NCI-H1694 (cell line): ENCODE measurements around the gene ATE1.
"Not testable (repeated sequence)": the region's sequence is repeated elsewhere in the genome, so short reads cannot be mapped to it uniquely, and the experiment has no call there.

Experiments used
- DNase-seq: peaks from one replicate; lab custom pipeline; 2025; lab: John Stamatoyannopoulos, UW

The ATE1 gene

DNA sequence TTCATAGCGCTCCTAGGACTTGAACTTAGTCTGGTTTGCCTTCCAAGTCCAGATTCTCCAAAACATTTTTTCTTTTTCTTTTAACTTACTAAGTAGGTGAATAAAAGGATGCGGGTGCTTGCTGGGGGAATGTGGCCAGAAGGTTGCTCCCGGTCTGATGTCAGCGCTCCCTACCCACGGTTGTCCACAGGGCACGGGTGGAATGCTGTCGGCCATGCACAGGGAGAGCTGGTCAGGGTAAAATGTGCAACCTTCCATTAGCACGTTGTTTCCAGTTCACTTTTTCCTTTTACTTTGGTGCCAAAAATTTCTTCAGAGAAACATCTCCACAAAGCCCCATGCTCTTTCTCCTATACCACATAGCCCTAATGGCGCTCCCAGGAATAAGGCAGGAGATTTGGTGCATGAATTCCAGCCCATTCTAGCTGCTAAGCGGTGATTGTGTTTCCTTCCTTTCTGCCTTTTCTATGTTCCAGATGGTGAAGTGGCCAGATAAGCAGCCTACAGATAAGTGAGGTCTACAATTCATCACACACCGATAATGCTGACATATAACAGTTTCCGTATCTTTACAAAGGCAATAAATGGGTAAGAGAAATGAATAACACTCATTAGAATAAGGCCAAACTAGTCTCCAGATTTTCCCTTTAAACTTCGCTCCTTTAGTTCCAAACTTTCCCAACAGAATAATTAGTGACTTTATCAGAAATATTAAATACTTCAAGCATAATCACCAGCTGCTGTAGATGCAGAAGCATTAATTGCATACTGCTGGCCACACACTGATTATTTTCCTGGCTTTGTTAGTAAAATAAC lies 191.3 kb downstream of the ATE1 start:
- no peak for DNase-seq

GRCh38 chr10:121735263-121735662 lies 192.6 kb downstream of the ATE1 start:
- DNase-seq: no peak

DNA sequence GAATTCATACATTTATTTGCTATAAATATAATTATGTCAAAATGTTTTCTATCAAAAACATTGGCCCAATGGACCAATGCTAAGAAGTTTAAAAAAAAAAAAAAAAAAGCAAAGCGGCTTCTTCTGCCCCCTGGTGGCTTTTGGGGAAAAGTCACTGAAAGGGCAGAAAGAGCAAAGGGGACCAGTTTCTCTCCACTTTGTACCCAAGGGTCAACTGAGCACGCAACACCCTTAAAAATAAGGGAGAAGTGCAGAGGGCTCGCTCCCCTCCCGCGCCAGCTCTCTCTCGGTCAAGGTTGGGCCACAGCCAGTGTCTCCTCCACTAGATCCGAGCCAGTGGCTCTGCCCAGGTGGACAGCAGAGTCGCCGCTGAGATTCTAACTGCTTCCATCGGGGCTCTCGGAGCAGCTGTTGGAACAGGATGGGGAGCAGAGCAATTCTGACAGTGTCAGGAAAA lies 193.2 kb downstream of the ATE1 start:
- no peak for DNase-seq

- no peak for DNase-seq
Observed at GRCh38 chr10:121732656-121733445, 195.0 kb downstream of the ATE1 start.

DNA sequence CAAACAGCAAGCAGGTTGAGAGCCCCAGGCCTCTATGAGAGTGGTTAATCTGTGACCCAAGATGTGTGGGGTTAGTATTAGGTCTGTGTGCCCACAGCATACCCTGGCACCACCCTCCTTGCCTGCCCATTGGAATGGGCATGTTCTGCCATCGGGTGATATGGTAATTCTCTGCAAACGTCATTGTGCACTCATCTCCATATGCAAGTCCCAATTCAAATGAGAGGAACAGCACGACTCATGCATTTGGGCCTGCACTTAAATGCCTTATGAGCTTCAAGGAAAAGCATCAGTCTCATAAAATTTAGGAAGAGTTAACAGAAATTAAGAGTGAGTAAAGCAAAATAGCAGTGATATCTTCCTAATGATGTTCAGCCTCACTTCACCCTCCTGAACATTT lies 195.7 kb downstream of the ATE1 start:
- DNase-seq: no peak

DNA sequence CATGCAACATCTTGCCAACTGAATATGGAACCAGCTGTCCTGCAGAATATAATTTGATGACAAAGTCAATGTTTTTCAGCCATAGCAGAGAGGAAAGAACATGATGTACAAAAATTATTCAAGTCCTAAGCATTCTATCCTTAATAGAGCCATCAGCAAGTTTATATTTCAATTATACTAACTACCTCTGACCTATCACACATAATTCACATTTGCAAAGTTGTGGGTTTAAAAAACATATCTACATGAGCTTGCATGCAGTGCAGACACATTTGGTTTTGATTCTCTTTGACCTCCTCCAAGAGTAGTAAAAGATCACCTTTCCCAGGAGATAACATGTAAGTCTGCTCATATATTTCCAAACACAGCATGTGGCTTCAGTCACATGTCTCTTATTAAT lies 203.5 kb downstream of the ATE1 start:
- DNase-seq: no peak

- no peak for DNase-seq
Observed at GRCh38 chr10:121722665-121723064, 205.2 kb downstream of the ATE1 start.

GRCh38 chr10:121721257-121721656 lies 206.6 kb downstream of the ATE1 start:
- DNase-seq: no peak

DNA sequence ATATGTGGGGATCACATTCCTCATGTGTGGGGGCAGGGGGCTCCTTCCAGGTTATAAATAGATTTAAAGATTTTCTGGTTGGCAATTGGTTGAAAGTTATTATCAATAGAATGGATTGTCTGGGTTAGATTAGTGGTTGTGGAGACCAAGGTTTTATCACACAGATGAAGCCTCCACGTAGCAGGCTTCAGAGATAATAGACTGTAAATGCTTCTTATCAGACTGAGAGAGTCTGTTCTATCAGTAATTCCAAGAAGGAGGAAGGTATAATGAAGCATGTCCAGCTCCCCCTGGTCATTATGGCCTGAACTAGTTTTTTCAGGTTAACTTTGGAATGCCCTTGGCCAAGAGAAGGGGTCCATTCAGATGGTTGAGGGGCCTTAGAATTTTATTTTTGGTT lies 211.9 kb downstream of the ATE1 start:
- no peak for DNase-seq

DNA sequence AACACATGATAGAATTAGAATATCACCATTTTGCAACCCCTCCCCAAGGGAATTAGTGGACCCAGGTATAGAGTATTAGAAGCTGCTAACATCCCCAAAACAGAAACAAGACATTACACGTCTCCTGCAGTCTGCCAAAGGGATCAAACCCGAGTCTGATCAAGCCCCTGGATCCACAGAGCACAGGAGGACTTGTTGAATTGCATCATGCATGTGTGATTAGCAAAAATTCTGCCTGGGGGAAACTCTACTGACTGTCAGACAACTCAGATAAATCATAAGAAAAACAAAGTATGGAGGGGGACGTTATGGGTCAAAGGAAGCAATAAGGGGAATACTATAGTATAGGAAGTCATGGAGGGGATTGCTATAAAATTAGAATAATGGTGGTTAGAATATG lies 212.8 kb downstream of the ATE1 start:
- no peak for DNase-seq

DNA sequence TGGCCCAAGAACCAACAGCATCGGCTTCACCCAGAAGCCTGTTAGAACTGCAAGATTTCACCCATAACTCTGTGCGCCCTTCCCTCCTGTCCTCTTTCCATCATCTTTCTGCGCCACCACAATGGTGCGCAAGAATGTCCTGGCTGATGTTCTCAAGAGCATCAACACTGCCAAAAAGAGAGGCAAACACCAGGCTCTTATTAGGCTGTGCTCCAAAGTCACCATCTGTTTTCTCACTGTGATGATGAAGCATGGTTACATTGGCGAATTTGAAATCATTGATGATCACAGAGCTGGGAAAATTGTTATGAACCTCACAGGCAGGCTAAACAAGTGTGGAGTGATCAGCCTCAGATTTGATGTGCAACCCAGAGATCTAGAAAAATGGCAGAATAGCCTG lies 214.3 kb downstream of the ATE1 start:
- peak; percentile 11 for DNase-seq

DNA sequence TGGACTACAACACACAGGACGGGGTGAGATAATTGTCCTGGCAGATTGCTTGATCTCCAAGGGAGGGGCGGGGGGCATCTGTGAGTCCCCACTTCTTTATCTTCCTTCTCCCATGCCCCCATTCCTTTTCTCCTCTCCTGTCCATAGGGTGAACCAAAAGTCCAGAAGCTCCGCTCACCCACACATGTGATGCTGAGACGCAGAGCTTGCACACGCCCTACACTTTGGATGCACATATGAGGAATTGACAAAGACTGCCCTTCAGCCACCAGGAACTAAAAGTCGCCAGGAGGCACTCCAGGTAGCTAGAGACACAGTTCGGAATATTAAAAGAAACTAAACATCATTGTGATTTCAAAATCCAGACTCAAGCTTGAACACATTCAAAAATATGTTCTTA lies 216.9 kb downstream of the ATE1 start:
- no peak for DNase-seq

DNA sequence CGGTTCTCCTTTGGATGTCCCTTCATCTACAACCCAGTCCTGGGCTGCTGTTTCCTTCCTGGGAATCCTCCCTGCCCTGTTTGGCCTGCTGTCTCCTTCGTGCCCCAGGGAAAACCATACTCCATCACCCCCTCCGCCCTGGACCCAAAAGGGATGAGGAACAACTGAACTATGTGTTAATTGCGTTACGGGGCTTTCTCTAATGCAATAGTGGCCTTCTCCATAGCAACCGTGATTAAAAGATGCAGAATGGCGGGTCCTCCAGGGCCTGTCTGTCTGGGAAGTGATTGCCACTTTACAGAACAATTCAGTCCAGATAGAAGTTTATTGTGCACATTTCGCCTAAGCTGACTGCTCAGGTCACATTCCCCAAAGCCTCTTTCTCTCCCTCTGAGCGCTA lies 217.6 kb downstream of the ATE1 start:
- no peak for DNase-seq

- no peak for DNase-seq
Observed at GRCh38 chr10:121709675-121710073, 218.2 kb downstream of the ATE1 start.

DNA sequence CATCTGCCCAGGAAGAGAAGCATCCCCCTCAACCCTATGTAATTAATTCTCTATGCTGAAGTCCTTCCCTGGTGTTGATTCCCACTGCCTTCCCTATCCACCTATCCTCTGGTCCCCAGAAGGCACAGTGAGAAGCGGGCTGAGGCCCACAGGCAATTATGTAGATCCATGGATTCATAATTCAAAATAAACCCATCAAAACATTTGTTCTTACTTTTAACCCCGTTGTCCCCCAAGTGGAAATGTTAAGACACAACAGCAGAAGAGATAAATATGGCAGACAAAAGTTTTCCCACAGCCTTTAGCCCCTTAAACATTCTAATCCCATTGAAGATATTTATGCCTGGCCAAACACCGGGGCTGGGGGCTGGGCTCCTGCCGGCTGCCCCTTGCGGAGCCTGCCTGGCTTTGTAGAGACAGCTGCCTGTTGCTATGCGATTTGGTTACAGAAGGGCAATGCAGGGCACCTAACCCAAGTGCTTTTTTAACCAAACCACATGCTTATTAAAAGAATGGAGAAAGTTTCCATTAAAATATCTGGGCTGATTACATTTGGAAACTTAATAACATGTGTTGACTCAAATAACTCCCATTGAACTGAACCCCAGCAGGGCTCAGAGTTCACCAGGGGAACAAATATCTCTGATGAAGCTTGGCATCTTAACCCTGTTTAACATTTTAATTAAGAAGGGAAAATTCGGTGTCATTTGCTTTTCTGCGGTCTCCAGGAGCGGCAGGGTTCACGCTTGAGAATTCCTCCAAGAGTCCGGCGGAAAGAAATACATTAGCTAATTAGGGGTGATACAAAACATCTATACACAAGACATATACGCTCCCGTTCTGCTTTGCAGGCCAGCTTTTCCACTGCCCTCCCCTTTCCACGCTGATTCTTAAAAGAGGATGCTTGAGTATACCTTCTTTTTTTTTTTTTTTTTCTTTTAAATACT lies 218.8 kb downstream of the ATE1 start:
- DNase-seq: no peak

GRCh38 chr10:121702351-121703320 lies 225.2 kb downstream of the ATE1 start:
- no peak for DNase-seq

DNA sequence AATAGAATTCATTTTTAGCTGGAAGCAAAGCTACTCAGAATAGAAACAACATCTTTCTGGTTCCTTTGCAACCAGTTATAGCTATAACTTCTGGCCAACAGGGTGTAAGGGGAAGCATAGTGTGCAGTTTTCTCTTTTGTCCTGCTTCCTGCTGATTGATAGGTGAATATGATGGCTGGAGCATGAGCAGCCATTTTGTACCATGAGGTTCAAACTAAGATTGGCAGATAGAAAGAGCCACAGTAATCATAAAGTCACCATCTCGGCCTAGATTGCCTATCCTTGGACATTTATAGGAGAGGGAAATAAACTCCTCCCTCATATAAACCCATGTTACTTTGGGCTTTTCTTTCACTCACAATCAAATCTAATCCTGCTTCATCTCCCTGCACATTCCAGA lies 227.4 kb downstream of the ATE1 start:
- no peak for DNase-seq

DNA sequence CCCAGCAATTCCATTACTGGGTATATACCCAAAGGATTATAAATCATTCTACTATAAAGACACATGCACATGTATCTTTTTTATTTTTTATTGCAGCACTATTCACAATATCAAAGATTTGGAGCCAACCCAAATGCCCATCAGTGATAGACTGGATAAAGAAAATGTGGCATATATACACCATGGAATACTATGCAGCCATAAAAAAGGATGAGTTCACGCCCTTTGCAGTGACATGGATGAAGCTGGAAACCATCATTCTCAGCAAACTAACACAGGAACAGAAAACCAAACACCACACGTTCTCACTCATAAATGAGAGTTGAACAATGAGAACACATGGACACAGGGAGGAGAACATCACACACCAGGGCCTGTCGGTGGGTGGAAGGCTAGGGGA lies 228.1 kb downstream of the ATE1 start:
- DNase-seq: not testable (repeated sequence)

- DNase-seq: no peak
Observed at GRCh38 chr10:121698902-121699301, 228.9 kb downstream of the ATE1 start.

DNA sequence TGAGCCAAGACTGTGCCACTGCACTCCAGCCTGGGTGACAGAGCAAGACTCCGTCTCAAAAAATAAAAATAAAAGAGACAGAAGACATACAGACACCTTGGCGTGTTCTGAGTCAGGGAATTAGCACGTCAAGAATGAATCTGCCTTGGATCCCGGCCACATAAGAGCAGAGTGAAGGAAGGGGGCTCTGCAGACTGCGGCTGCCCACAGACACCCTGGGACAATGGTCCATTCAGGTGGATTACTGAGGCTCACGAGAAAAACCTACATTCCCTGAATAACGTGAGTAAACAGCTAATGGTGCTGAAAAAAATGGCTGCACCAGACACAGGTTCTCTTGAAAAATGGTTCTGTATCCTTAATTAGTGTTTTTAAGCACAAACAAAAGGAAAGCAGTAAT lies 229.5 kb downstream of the ATE1 start:
- DNase-seq: no peak

- DNase-seq: peak; percentile 27
Observed at GRCh38 chr10:121696854-121697253, 231.0 kb downstream of the ATE1 start.
